ENCODE results near the gene RECQL5. TPM values are rescaled to one million over a fixed set of nuclear protein-coding genes. Genes with fewer than 3 reads are reported as not detected.
"Not testable (repeated sequence)": the region's sequence is repeated elsewhere in the genome, so short reads cannot be mapped to it uniquely, and the experiment has no call there.

Gene RECQL5
- total RNA-seq, 1 experiment from 2014 or later, result 36.3 TPM

GRCh38 chr17:75595920-75596313, 71.0 kb downstream of the RECQL5 start:
- BruUV-seq (replicated peaks), result no TSS peak
- ChIA-PET CTCF (interaction anchor here (0.6 kb wide), 1 partner anchor 24 kb away, joined by 3 read pairs; no protein-coding TSS in a partner anchor), POLR2A (no interaction called here)
- Mint-ChIP-seq H3K36me3 (ENCODE audit: insufficient read depth, unreplicated experiment) (peaks cover 7% of the 10 kb centered on the region), H3K27me3 (ENCODE audit: insufficient read depth, unreplicated experiment) (no peaks in the 10 kb centered on the region), H3K9me3 (ENCODE audit: unreplicated experiment) (no peaks in the 10 kb centered on the region), H3K4me3 (ENCODE audit: unreplicated experiment) (no peak overlapping the region), H3K4me1 (ENCODE audit: insufficient read depth, unreplicated experiment) (no peaks in the 10 kb centered on the region), H3K27ac (ENCODE audit: low read depth, unreplicated experiment) (no peak overlapping the region)
- intact Hi-C loops (cut with micrococcal nuclease), result no loop called here
- no peak for DNase-seq (ENCODE audit: unreplicated experiment)
- TF ChIP-seq CTCF (IDR thresholded peaks at IDR 0.05; ENCODE audit: unreplicated experiment), result no peak

GRCh38 chr17:75595284-75595919, 71.6 kb downstream of the RECQL5 start:
- no peaks in the 10 kb centered on the region for H3K27me3 Mint-ChIP-seq (ENCODE audit: insufficient read depth, unreplicated experiment)
- CTCF ChIA-PET, result no interaction called here
- H3K4me1 Mint-ChIP-seq (ENCODE audit: insufficient read depth, unreplicated experiment), result no peaks in the 10 kb centered on the region
- BruUV-seq (replicated peaks), result no TSS peak
- TF ChIP-seq CTCF (IDR thresholded peaks at IDR 0.05; ENCODE audit: unreplicated experiment), result no peak
- DNase-seq (ENCODE audit: unreplicated experiment), result no peak
- H3K4me3 Mint-ChIP-seq (ENCODE audit: unreplicated experiment), result no peak overlapping the region
- intact Hi-C loops (cut with micrococcal nuclease), result no loop called here
- no peak overlapping the region for H3K27ac Mint-ChIP-seq (ENCODE audit: low read depth, unreplicated experiment)
- no peaks in the 10 kb centered on the region for H3K9me3 Mint-ChIP-seq (ENCODE audit: unreplicated experiment)
- POLR2A ChIA-PET, result interaction anchor here (1.0 kb wide), 1 partner anchor 42 kb away, joined by 3 read pairs; no protein-coding TSS in a partner anchor
- H3K36me3 Mint-ChIP-seq (ENCODE audit: insufficient read depth, unreplicated experiment), result peaks cover 7% of the 10 kb centered on the region

GRCh38 chr17:75594499-75595283, 72.3 kb downstream of the RECQL5 start:
- intact Hi-C loops (cut with micrococcal nuclease), result no loop called here
- Mint-ChIP-seq H3K27ac (ENCODE audit: low read depth, unreplicated experiment) (no peak overlapping the region), H3K27me3 (ENCODE audit: insufficient read depth, unreplicated experiment) (no peaks in the 10 kb centered on the region), H3K4me3 (ENCODE audit: unreplicated experiment) (no peak overlapping the region), H3K4me1 (ENCODE audit: insufficient read depth, unreplicated experiment) (no peaks in the 10 kb centered on the region), H3K36me3 (ENCODE audit: insufficient read depth, unreplicated experiment) (peaks cover 7% of the 10 kb centered on the region), H3K9me3 (ENCODE audit: unreplicated experiment) (no peaks in the 10 kb centered on the region)
- ChIA-PET POLR2A (interaction anchor here (1.0 kb wide), 1 partner anchor 42 kb away, joined by 3 read pairs; no protein-coding TSS in a partner anchor), CTCF (interaction anchor here (0.6 kb wide), 1 partner anchor 65 kb away, joined by 3 read pairs; no protein-coding TSS in a partner anchor)
- TF ChIP-seq CTCF (IDR thresholded peaks at IDR 0.05; ENCODE audit: unreplicated experiment), result no peak
- DNase-seq (ENCODE audit: unreplicated experiment), result no peak
- BruUV-seq (replicated peaks), result no TSS peak

GRCh38 chr17:75593430-75593829, 73.5 kb downstream of the RECQL5 start:
- H3K4me1 Mint-ChIP-seq (ENCODE audit: insufficient read depth, unreplicated experiment); H3K27me3 Mint-ChIP-seq (ENCODE audit: insufficient read depth, unreplicated experiment); DNase-seq (ENCODE audit: unreplicated experiment); H3K9me3 Mint-ChIP-seq (ENCODE audit: unreplicated experiment); intact Hi-C loops (cut with micrococcal nuclease); BruUV-seq (replicated peaks); H3K27ac Mint-ChIP-seq (ENCODE audit: low read depth, unreplicated experiment); H3K36me3 Mint-ChIP-seq (ENCODE audit: insufficient read depth, unreplicated experiment); H3K4me3 Mint-ChIP-seq (ENCODE audit: unreplicated experiment): not testable (repeated sequence)
- CTCF ChIA-PET, result interaction anchor here (0.6 to 0.9 kb wide), 2 partner anchors 8 to 31 kb away, joined by 3 read pairs; no protein-coding TSS in a partner anchor
- POLR2A ChIA-PET, result interaction anchor here (0.6 kb wide), 1 partner anchor 39 kb away, joined by 3 read pairs; no protein-coding TSS in a partner anchor
